GM13977 (cell line): ENCODE measurements around the gene LEAP2.

ENCODE experiments used
- DNase-seq: peaks from one replicate; pipeline ENCODE4 v3.0.0; 2012; ENCODE audit warnings: low spot score
- CTCF ChIP-seq: IDR thresholded peaks from 2 replicates; pipeline ENCODE4 v1.5.1; 2012; ENCODE audit warnings: mild to moderate bottlenecking, control low read depth; ENCODE audit not compliant: insufficient read depth; ENCODE audit errors: extremely low read depth, missing control alignments
- in situ Hi-C: fragments of 300-500 bp; cut with MboI; formaldehyde crosslinking; loops from one replicate; pipeline ENCODE4 v1.12.0; 2022; ENCODE audit warnings: low sequenced_read_pairs, low pct_unique_long_range_greater_than_20kb, mixed read lengths, inconsistent platforms; ENCODE audit not compliant: unreplicated experiment

LEAP2 gene

GRCh38 chr5:132827943-132828673 lies 45.4 kb upstream of the LEAP2 start:
- DNase-seq: no peak
- no peak for TF ChIP-seq CTCF
- in situ Hi-C loops: loop anchor here (10.0 kb wide), 1 partner anchor 443 kb away; no protein-coding TSS in a partner anchor

GRCh38 chr5:132828846-132829494 lies 44.5 kb upstream of the LEAP2 start:
- in situ Hi-C loops: loop anchor here (10.0 kb wide), 1 partner anchor 444 kb away; no protein-coding TSS in a partner anchor
- no peak for TF ChIP-seq CTCF
- DNase-seq: no peak

GRCh38 chr5:132829742-132830435 lies 43.6 kb upstream of the LEAP2 start:
- in situ Hi-C loops: loop anchor here (10.0 kb wide), 1 partner anchor 445 kb away; no protein-coding TSS in a partner anchor
- peak; percentile 96 for TF ChIP-seq CTCF
- peak; percentile 94 for DNase-seq

- in situ Hi-C loops: no loop called here
- DNase-seq: peak; percentile 91
Measured at GRCh38 chr5:132830436-132831094, 42.9 kb upstream of the LEAP2 start, which contains the start of gene SHROOM1. SHROOM1 (minus strand) TSS chr5:132830647; CDS start chr5:132826140, 4,507 bp downstream.

GRCh38 chr5:132831095-132831860 lies 42.2 kb upstream of the LEAP2 start:
- TF ChIP-seq CTCF: no peak
- peak; percentile 20 for DNase-seq
- in situ Hi-C loops: no loop called here

More at GRCh38 chr5:132830436-132831094, 42.9 kb upstream of the LEAP2 start, which contains the start of gene SHROOM1:
- TF ChIP-seq CTCF: no peak

- DNase-seq: no peak
- TF ChIP-seq CTCF: no peak
- in situ Hi-C loops: no loop called here
Measured at GRCh38 chr5:132832612-132833011, 40.9 kb upstream of the LEAP2 start.
